Osteoblast (primary cell): ENCODE data around the gene IL1RL2. TPM values are rescaled to one million over a fixed set of nuclear protein-coding genes. Genes with fewer than 3 reads are reported as not detected.

Source experiments
- DNase-seq: peaks from one replicate; pipeline ENCODE4 v3.0.0; 2011; ENCODE audit warnings: low spot score, mixed read lengths; ENCODE audit not compliant: insufficient read length; ENCODE audit errors: missing footprints
- H2AFZ ChIP-seq: 2 replicates; pipeline ENCODE4 v1.6.0; 2011; ENCODE audit warnings: mild to moderate bottlenecking, low read length
- H3K27ac ChIP-seq: 2 replicates; pipeline ENCODE4 v1.5.1; 2011; ENCODE audit warnings: mild to moderate bottlenecking, low read depth, low read length, moderate library complexity
- H3K27me3 ChIP-seq: 2 replicates; pipeline ENCODE4 v1.6.0; 2012; ENCODE audit warnings: mild to moderate bottlenecking, control low read depth, inconsistent platforms, low read length, moderate library complexity; ENCODE audit not compliant: insufficient read depth
- H3K36me3 ChIP-seq: 2 replicates; pipeline ENCODE4 v1.5.1; 2011; ENCODE audit warnings: mild to moderate bottlenecking, low read length, control low read depth, moderate library complexity; ENCODE audit not compliant: insufficient read depth
- H3K4me1 ChIP-seq: 2 replicates; pipeline ENCODE4 v1.5.1; 2011; ENCODE audit warnings: mild to moderate bottlenecking, low read length, control low read depth, moderate library complexity; ENCODE audit not compliant: insufficient read depth
- H3K4me2 ChIP-seq: 2 replicates; pipeline ENCODE4 v1.6.0; 2011; ENCODE audit warnings: mild to moderate bottlenecking, low read length; ENCODE audit not compliant: insufficient read depth
- H3K4me3 ChIP-seq: fragments of 200-600 bp; sonication (generic); 3 replicates; pipeline ENCODE4 v1.5.1; 2012; ENCODE audit warnings: mild to moderate bottlenecking, low read length, inconsistent platforms; ENCODE audit not compliant: insufficient read depth
- H3K79me2 ChIP-seq: 2 replicates; pipeline ENCODE4 v1.6.0; 2012; ENCODE audit warnings: mild to moderate bottlenecking, low read length, control low read depth, inconsistent platforms; ENCODE audit not compliant: insufficient read depth
- H3K9me3 ChIP-seq: 2 replicates; pipeline ENCODE4 v1.5.1; 2011; ENCODE audit warnings: low read depth, low read length, control low read depth
- H4K20me1 ChIP-seq: 2 replicates; pipeline ENCODE4 v1.6.0; 2012; ENCODE audit warnings: mild to moderate bottlenecking, low read length, control low read depth; ENCODE audit not compliant: insufficient read depth
- total RNA-seq: library from RNA; depleted of rRNA; stranded (reverse); fragments of >200 nt; gene quantifications from 2 replicates; pipeline ENCODE4 v1.2.3, GENCODE V29; 2012
- TF ChIP-seq, protein P1 (sequence below): IDR thresholded peaks from 2 replicates; pipeline ENCODE4 v1.5.1; 2011; ENCODE audit warnings: mild to moderate bottlenecking, low read depth, low read length, moderate library complexity; ENCODE audit errors: extremely low read depth

Gene IL1RL2
- total RNA-seq, 1 donor, result 0.72 TPM

DNA sequence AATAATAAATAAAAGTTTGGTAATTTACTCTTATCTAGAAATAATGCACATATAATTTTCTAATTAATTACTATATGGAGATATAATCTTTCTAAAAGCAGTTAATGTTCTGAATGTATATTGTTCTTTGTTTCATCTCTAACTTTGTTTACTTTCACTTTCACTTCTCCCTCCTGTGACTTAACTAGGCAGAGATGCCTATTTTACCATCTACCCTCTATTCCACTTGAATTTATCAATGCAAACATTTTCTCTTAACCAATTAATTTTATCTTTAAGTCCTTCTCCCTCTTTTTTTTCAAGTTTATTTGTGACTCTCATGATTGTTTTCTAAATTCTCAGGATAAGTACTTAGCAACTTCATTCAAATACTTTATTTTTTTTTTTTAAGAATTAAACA lies 69.5 kb downstream of the IL1RL2 start:
- TF ChIP-seq, protein P1, sequence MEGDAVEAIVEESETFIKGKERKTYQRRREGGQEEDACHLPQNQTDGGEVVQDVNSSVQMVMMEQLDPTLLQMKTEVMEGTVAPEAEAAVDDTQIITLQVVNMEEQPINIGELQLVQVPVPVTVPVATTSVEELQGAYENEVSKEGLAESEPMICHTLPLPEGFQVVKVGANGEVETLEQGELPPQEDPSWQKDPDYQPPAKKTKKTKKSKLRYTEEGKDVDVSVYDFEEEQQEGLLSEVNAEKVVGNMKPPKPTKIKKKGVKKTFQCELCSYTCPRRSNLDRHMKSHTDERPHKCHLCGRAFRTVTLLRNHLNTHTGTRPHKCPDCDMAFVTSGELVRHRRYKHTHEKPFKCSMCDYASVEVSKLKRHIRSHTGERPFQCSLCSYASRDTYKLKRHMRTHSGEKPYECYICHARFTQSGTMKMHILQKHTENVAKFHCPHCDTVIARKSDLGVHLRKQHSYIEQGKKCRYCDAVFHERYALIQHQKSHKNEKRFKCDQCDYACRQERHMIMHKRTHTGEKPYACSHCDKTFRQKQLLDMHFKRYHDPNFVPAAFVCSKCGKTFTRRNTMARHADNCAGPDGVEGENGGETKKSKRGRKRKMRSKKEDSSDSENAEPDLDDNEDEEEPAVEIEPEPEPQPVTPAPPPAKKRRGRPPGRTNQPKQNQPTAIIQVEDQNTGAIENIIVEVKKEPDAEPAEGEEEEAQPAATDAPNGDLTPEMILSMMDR, result no peak
- Histone ChIP-seq H3K4me2 (peak overlapping the region; percentile 64), H3K36me3 (no peaks in the 10 kb centered on the region), H4K20me1 (no peaks in the 10 kb centered on the region), H3K27me3 (no peaks in the 10 kb centered on the region), H3K4me1 (peaks cover 16% of the 10 kb centered on the region), H3K79me2 (no peaks in the 10 kb centered on the region), H3K27ac (no peak overlapping the region), H3K9me3 (no peaks in the 10 kb centered on the region), H2AFZ (no peak overlapping the region), H3K4me3 (no peak overlapping the region)
- DNase-seq, result no peak

DNA sequence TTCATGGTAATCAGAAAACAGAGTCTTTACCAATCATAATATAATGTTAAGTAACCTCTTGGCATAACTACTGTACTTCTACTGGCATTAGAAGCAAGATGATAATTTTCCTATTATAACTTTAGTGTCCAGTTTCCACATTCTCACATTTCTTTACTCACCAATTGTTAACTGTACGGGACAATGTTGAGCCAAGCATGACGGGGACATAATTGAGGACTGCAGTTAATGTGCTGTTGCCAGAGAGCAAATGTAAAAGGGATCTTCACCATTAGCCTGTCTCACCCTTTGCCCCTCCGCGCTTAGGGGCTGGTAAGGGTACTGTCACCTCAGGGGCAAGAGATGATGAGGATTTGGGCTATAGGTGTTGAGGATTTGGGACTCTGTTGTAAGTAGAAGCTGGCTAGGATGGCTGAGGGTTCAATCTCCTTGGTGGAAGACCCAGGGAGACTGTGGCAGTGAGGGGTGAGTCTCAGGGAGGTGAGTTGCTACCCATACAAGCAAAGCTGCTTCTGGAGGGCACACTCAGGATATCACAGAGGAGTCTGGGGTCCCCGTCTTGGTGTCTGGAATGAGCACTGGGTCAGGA lies 70.1 kb downstream of the IL1RL2 start:
- Histone ChIP-seq H3K9me3 (no peaks in the 10 kb centered on the region), H3K27me3 (peaks cover 5% of the 10 kb centered on the region), H3K36me3 (no peaks in the 10 kb centered on the region), H3K4me3 (no peak overlapping the region), H3K4me2 (no peak overlapping the region), H3K4me1 (peaks cover 16% of the 10 kb centered on the region), H2AFZ (peak overlapping the region; percentile 66), H3K27ac (no peak overlapping the region), H4K20me1 (no peaks in the 10 kb centered on the region), H3K79me2 (no peaks in the 10 kb centered on the region)
- no peak for DNase-seq
- TF ChIP-seq, protein P1, result no peak

DNA sequence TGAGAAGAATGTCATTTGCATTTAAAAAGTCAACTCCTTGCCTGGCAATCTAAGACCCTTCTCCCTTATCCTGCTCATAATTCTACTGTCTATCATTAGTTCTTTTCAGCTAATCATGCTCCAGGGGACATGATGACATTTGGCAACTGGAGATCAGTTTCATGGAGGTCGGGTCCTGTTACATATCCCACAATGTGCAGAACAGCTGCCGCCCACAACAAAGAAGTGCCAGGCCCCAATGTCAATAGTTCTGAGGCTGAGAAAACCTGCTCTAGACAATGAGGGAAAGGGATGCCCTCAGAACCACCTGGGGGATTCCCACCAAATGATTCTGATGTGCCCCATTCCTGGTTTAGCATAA lies 71.2 kb downstream of the IL1RL2 start:
- no peak for DNase-seq
- TF ChIP-seq, protein P1, result no peak
- H3K27ac ChIP-seq, result peak overlapping the region; percentile 57
- no peak overlapping the region for H3K4me3 ChIP-seq
- H3K36me3 ChIP-seq, result no peaks in the 10 kb centered on the region
- peak overlapping the region; percentile 46 for H3K4me2 ChIP-seq
- peaks cover 12% of the 10 kb centered on the region for H3K4me1 ChIP-seq
- H3K79me2 ChIP-seq, result no peaks in the 10 kb centered on the region
- no peaks in the 10 kb centered on the region for H4K20me1 ChIP-seq
- no peak overlapping the region for H2AFZ ChIP-seq
- H3K9me3 ChIP-seq, result no peaks in the 10 kb centered on the region
- H3K27me3 ChIP-seq, result peaks cover 12% of the 10 kb centered on the region

DNA sequence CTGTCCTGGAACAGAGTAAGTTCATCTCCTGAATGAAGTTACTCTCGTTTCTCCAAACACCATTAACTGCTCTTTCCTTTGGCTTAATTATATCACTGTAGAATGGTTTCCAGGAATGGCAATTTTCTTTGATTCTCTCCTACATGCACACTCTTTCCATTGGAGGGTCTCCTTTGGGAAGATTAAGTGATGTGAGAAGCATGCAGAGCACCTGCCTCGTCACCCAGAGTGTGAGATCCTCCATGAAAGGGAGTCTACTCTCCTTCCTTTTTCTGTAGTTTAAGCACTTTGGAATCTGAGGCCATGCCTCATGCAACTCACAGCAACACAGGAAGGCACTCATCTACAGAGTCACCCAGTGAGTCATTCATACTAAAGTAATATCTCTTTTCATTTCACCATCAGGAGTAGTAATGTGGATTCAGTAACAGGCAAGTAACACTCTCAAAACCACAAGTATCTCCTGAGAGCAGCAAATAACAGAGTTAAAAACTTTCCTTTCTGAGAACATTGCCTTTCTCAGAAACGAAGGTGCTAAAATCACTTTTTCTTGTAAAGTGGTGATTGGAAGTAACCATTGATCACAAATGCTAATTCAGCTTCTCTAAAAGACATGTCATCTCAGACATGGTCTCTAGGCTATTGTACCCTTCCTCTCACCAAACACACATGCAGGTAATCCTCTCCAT lies 71.7 kb downstream of the IL1RL2 start:
- peak overlapping the region; percentile 39 for H2AFZ ChIP-seq
- H3K4me1 ChIP-seq, result peaks cover 12% of the 10 kb centered on the region
- H3K9me3 ChIP-seq, result no peaks in the 10 kb centered on the region
- H3K36me3 ChIP-seq, result no peaks in the 10 kb centered on the region
- peak overlapping the region; percentile 57 for H3K27ac ChIP-seq
- no peaks in the 10 kb centered on the region for H3K79me2 ChIP-seq
- TF ChIP-seq, protein P1, result no peak
- H3K4me2 ChIP-seq, result peak overlapping the region; percentile 46
- H4K20me1 ChIP-seq, result no peaks in the 10 kb centered on the region
- peak overlapping the region; percentile 11 for H3K4me3 ChIP-seq
- peaks cover 12% of the 10 kb centered on the region for H3K27me3 ChIP-seq
- DNase-seq, result peak; percentile 93
